Measurements from ENCODE around the gene HRCT1.

GRCh38 chr9:35923927-35924763, 18.1 kb downstream of the HRCT1 start:
- TF ChIP-seq CTCF (IDR thresholded peaks at IDR 0.05; ENCODE audit: borderline replicate concordance, extremely low read depth, low read length, poor library complexity, severe bottlenecking) (no peak), EZH2 (IDR thresholded peaks at IDR 0.05; ENCODE audit: borderline replicate concordance, low read depth, low read length, severe bottlenecking) (no peak)
